Loucy (cell line): ENCODE measurements around the gene ZNF469.

ENCODE experiments used
- H2AFZ ChIP-seq: fragments of 200-600 bp; sonication (generic); 2 replicates; pipeline ENCODE4 v1.6.0; 2016; ENCODE audit warnings: antibody characterized with exemption, mild to moderate bottlenecking, low read length, moderate library complexity
- H3F3A ChIP-seq: fragments of 200-600 bp; 2 replicates; pipeline ENCODE4 v1.6.0; 2016; ENCODE audit warnings: antibody characterized with exemption, low read depth, mild to moderate bottlenecking
- H3K27me3 ChIP-seq: fragments of 200-600 bp; sonication (generic); 2 replicates; pipeline ENCODE4 v1.6.1; 2014; ENCODE audit warnings: low read length, mild to moderate bottlenecking; ENCODE audit not compliant: insufficient read depth, poor library complexity, severe bottlenecking
- H3K36me3 ChIP-seq: fragments of 200-600 bp; sonication (generic); 2 replicates; pipeline ENCODE4 v1.6.1; 2016; ENCODE audit warnings: low read length; ENCODE audit not compliant: insufficient read depth
- H3K4me1 ChIP-seq: fragments of 200-600 bp; sonication (generic); 2 replicates; pipeline ENCODE4 v1.5.1; 2014; ENCODE audit warnings: low read length, mild to moderate bottlenecking; ENCODE audit not compliant: insufficient read depth, poor library complexity, severe bottlenecking
- H3K4me2 ChIP-seq: fragments of 200-600 bp; sonication (generic); 2 replicates; pipeline ENCODE4 v1.6.0; 2014; ENCODE audit warnings: antibody characterized with exemption, low read length, low read depth, mild to moderate bottlenecking; ENCODE audit not compliant: poor library complexity, severe bottlenecking
- H3K4me3 ChIP-seq: fragments of 200-600 bp; sonication (generic); 2 replicates; pipeline ENCODE4 v1.5.1; 2014; ENCODE audit warnings: low read length, mild to moderate bottlenecking, mixed read lengths; ENCODE audit not compliant: poor library complexity, severe bottlenecking
- H3K79me2 ChIP-seq: fragments of 200-600 bp; sonication (generic); 2 replicates; pipeline ENCODE4 v1.6.1; 2014; ENCODE audit warnings: low read length; ENCODE audit not compliant: insufficient read depth
- H3K9ac ChIP-seq: fragments of 200-600 bp; sonication (generic); 2 replicates; pipeline ENCODE4 v1.6.0; 2014; ENCODE audit warnings: mild to moderate bottlenecking, low read depth, low read length, moderate library complexity; ENCODE audit not compliant: poor library complexity, severe bottlenecking
- H3K9me2 ChIP-seq: fragments of 200-600 bp; sonication (generic); replicated peaks from 2 replicates; pipeline ENCODE4 v1.6.1; 2016; ENCODE audit warnings: low read depth, low read length, mixed read lengths
- H3K9me3 ChIP-seq: fragments of 200-600 bp; sonication (generic); 2 replicates; pipeline ENCODE4 v1.6.1; 2014; ENCODE audit warnings: mild to moderate bottlenecking, antibody characterized with exemption, low read length, low read depth; ENCODE audit not compliant: insufficient read depth
- H4K20me1 ChIP-seq: fragments of 200-600 bp; sonication (generic); 2 replicates; pipeline ENCODE4 v1.6.0; 2014; ENCODE audit warnings: antibody characterized with exemption, low read length, mild to moderate bottlenecking; ENCODE audit not compliant: insufficient read depth, poor library complexity, severe bottlenecking
- CTCF ChIP-seq: fragments of 200-600 bp; sonication (generic); conservative IDR thresholded peaks from 2 replicates; pipeline ENCODE4 v1.5.1; 2014; ENCODE audit warnings: mild to moderate bottlenecking, antibody characterized with exemption, low read length
- EZH2phosphoT487 ChIP-seq: fragments of 200-600 bp; IDR thresholded peaks from 2 replicates; pipeline ENCODE4 v1.6.1; 2018; ENCODE audit warnings: antibody characterized with exemption, mild to moderate bottlenecking, moderate library complexity, borderline replicate concordance

The ZNF469 gene

GRCh38 chr16:88384222-88385111 lies 1.7 kb downstream of the ZNF469 start:
- TF ChIP-seq EZH2phosphoT487 (no peak), CTCF (no peak)
- Histone ChIP-seq H4K20me1 (no peaks in the 10 kb centered on the region), H3K79me2 (no peaks in the 10 kb centered on the region), H3F3A (no peaks in the 10 kb centered on the region), H3K9ac (no peak overlapping the region), H3K27me3 (no peaks in the 10 kb centered on the region), H3K9me2 (no peaks in the 10 kb centered on the region), H3K4me2 (no peak overlapping the region), H3K36me3 (no peaks in the 10 kb centered on the region), H3K9me3 (no peaks in the 10 kb centered on the region), H3K4me3 (no peak overlapping the region), H3K4me1 (no peaks in the 10 kb centered on the region), H2AFZ (no peak overlapping the region)

- H3K36me3 ChIP-seq, result no peaks in the 10 kb centered on the region
- H4K20me1 ChIP-seq, result no peaks in the 10 kb centered on the region
- no peak overlapping the region for H3K4me2 ChIP-seq
- no peaks in the 10 kb centered on the region for H3F3A ChIP-seq
- H3K79me2 ChIP-seq, result no peaks in the 10 kb centered on the region
- H3K27me3 ChIP-seq, result no peaks in the 10 kb centered on the region
- H3K9me3 ChIP-seq, result no peaks in the 10 kb centered on the region
- no peaks in the 10 kb centered on the region for H3K9me2 ChIP-seq
- H2AFZ ChIP-seq, result no peak overlapping the region
- H3K4me1 ChIP-seq, result no peaks in the 10 kb centered on the region
- H3K4me3 ChIP-seq, result no peak overlapping the region
- H3K9ac ChIP-seq, result no peak overlapping the region
- no peak for TF ChIP-seq CTCF
- TF ChIP-seq EZH2phosphoT487, result no peak
These were observed 2.4 kb downstream of the ZNF469 start for GRCh38 chr16:88385112-88385594.

- no peak overlapping the region for H3K4me3 ChIP-seq
- no peaks in the 10 kb centered on the region for H3F3A ChIP-seq
- H2AFZ ChIP-seq, result no peak overlapping the region
- no peaks in the 10 kb centered on the region for H4K20me1 ChIP-seq
- no peaks in the 10 kb centered on the region for H3K27me3 ChIP-seq
- no peaks in the 10 kb centered on the region for H3K36me3 ChIP-seq
- TF ChIP-seq EZH2phosphoT487 (no peak), CTCF (no peak)
- no peaks in the 10 kb centered on the region for H3K4me1 ChIP-seq
- no peaks in the 10 kb centered on the region for H3K9me3 ChIP-seq
- no peak overlapping the region for H3K4me2 ChIP-seq
- H3K9me2 ChIP-seq, result no peaks in the 10 kb centered on the region
- no peak overlapping the region for H3K9ac ChIP-seq
- H3K79me2 ChIP-seq, result no peaks in the 10 kb centered on the region
These were observed 3.4 kb downstream of the ZNF469 start for GRCh38 chr16:88385831-88386815.
